ENCODE data around the gene MSI2. TPM values are rescaled to one million over a fixed set of nuclear protein-coding genes. Genes with fewer than 3 reads are reported as not detected.
A peak's percentile ranks its signal among the peaks of the same experiment; 100 is the strongest.
"Not testable (repeated sequence)": the region's sequence is repeated elsewhere in the genome, so short reads cannot be mapped to it uniquely, and the experiment has no call there.

Gene MSI2
- total and polyA plus RNA-seq, 2 experiments from 2014 or later, result 4.3 to 17.9 TPM

DNA sequence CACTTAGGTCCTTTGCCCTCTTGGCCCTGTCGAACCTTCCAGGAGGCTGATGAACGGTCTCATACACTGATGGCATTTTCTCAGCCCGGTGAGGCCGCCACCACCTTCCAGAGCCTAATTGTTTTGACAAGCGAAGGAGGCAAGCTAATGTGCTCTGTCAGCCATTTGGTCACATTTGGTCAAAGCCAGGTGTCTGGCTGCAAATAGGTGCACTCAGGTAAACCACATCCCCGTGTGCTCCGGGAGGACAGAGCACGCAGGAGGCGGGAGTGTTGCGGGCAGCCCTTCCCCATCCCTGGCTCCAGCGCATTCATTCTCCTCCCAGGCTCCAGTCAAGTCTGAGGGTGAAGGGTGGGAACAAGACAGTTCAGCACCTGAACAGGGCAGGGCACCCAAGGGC is 240.1 kb downstream of the MSI2 start:
- in situ Hi-C loops (cut with MboI), result no loop called here
- Histone ChIP-seq H3K9me2 (ENCODE audit: insufficient read depth) (no peaks in the 10 kb centered on the region), H3K4me3 (no peak overlapping the region), H3F3A (ENCODE audit: insufficient read depth) (0 out of 2 replicates have a peak, but pooled peaks cover 4% of the 10 kb centered on the region), H3K79me2 (ENCODE audit: insufficient read depth) (no peaks in the 10 kb centered on the region), H3K4me1 (ENCODE audit: insufficient read depth) (no peaks in the 10 kb centered on the region), H3K36me3 (ENCODE audit: low read depth) (no peaks in the 10 kb centered on the region), H4K20me1 (ENCODE audit: insufficient read depth) (no peaks in the 10 kb centered on the region), H3K27me3 (replicated peaks; ENCODE audit: insufficient read depth) (no peaks in the 10 kb centered on the region), H3K27ac (no peak overlapping the region), H2AFZ (no peak overlapping the region), H3K9ac (no peak overlapping the region), H3K9me3 (ENCODE audit: low read depth) (no peaks in the 10 kb centered on the region), H3K4me2 (ENCODE audit: unreplicated experiment) (no peak overlapping the region)
- TF ChIP-seq EZH2phosphoT487 (IDR thresholded peaks at IDR 0.05; ENCODE audit: insufficient read depth, low read depth), result no peak
- TF ChIP-seq EZH2 (IDR thresholded peaks at IDR 0.05; ENCODE audit: insufficient read depth, poor library complexity, severe bottlenecking), result no peak
- 84 to 85% methylated on average over 11 of the region's 11 CpGs for WGBS, 2 experiments (ENCODE audit: low coverage in 1 of 2, low lambda C conversion rate in 2 of 2, missing lambda C conversion rate in 2 of 2)
- no peak for DNase-seq

DNA sequence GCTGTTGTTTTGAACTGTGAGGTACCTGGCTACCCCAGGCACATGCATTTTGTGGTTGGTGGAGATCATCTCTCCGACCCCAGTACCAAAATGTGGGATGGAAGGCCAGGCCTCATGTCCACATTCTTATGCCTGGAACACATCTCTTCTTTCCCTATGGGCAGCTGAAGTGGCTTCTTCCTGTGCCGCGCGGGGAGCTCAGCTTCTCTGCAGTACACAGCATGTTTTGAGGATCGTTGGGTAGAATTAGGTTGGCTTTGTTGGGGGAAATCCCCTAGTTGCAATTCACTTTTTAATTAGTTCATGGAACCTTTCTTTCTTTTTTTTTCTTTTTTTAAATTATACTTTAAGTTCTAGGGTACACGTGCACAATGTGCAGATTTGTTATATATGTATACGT is 242.1 kb downstream of the MSI2 start:
- Histone ChIP-seq H3F3A (ENCODE audit: insufficient read depth) (0 out of 2 replicates have a peak, but pooled peaks cover 4% of the 10 kb centered on the region), H3K9me2 (ENCODE audit: insufficient read depth) (no peaks in the 10 kb centered on the region), H3K4me1 (ENCODE audit: insufficient read depth) (no peaks in the 10 kb centered on the region), H3K27me3 (replicated peaks; ENCODE audit: insufficient read depth) (no peaks in the 10 kb centered on the region), H4K20me1 (ENCODE audit: insufficient read depth) (no peaks in the 10 kb centered on the region), H2AFZ (no peak overlapping the region), H3K4me3 (no peak overlapping the region), H3K36me3 (ENCODE audit: low read depth) (no peaks in the 10 kb centered on the region), H3K4me2 (ENCODE audit: unreplicated experiment) (no peak overlapping the region), H3K9me3 (ENCODE audit: low read depth) (no peaks in the 10 kb centered on the region), H3K79me2 (ENCODE audit: insufficient read depth) (no peaks in the 10 kb centered on the region), H3K27ac (no peak overlapping the region), H3K9ac (no peak overlapping the region)
- TF ChIP-seq EZH2phosphoT487 (IDR thresholded peaks at IDR 0.05; ENCODE audit: insufficient read depth, low read depth) (no peak), EZH2 (IDR thresholded peaks at IDR 0.05; ENCODE audit: insufficient read depth, poor library complexity, severe bottlenecking) (no peak)
- 92 to 96% methylated on average over 7 of the region's 7 CpGs for WGBS, 2 experiments (ENCODE audit: low coverage in 1 of 2, low lambda C conversion rate in 2 of 2, missing lambda C conversion rate in 2 of 2)
- no peak for DNase-seq
- in situ Hi-C loops (cut with MboI), result no loop called here

DNA sequence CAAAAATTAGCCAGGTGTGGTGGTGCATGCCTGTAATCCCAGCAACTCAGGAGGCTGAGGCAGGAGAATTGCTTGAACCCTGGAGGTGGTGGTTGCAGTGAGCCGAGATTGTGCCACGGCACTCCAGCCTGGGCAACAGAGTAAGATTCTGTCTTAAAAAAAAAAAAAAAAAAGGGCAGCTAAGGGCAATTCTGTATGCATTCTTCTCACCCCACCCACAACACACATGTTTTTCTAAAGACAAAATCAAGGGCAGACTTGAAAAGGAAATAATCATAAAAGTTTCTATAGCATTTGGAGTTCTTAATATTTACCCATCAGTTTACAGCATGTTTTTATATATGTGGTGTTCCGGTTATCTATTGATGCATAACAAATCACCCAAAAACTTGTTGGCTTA is 242.9 kb downstream of the MSI2 start:
- H3K27me3 ChIP-seq (replicated peaks; ENCODE audit: insufficient read depth); H2AFZ ChIP-seq; H3K27ac ChIP-seq; H3K4me2 ChIP-seq (ENCODE audit: unreplicated experiment); in situ Hi-C loops (cut with MboI); H3K9me2 ChIP-seq (ENCODE audit: insufficient read depth); H3F3A ChIP-seq (ENCODE audit: insufficient read depth); H3K4me1 ChIP-seq (ENCODE audit: insufficient read depth); H3K4me3 ChIP-seq; H3K36me3 ChIP-seq (ENCODE audit: low read depth); H4K20me1 ChIP-seq (ENCODE audit: insufficient read depth); H3K79me2 ChIP-seq (ENCODE audit: insufficient read depth); H3K9ac ChIP-seq; DNase-seq; H3K9me3 ChIP-seq (ENCODE audit: low read depth): not testable (repeated sequence)
- WGBS, 2 experiments (ENCODE audit: low coverage in 1 of 2, low lambda C conversion rate in 2 of 2, missing lambda C conversion rate in 2 of 2), result 55 to 57% methylated on average over 3 of the region's 3 CpGs

DNA sequence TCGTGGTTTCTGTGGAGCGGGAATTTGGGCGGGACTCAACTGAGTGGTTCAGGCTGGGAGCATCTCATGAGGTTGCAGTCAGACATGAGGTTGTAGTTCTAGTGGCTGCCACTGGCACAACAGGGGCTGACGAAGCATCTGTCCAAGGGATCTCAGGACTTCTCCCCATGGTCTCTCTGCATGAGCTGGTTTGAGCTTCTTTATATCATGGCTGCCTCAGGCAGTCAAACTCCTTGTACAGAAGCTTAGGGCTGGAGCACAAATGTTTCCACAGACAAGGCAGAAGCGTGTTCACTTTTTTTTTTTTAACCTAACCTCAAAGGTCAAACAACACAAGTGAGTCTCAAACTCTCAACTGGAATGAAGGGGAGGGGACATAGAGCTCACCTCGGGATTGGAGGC is 243.3 kb downstream of the MSI2 start:
- 38 to 43% methylated on average over 6 of the region's 6 CpGs for WGBS, 2 experiments (ENCODE audit: low coverage in 1 of 2, low lambda C conversion rate in 2 of 2, missing lambda C conversion rate in 2 of 2)
- in situ Hi-C loops (cut with MboI), result no loop called here
- Histone ChIP-seq H3F3A (ENCODE audit: insufficient read depth) (0 out of 2 replicates have a peak, but pooled peaks cover 4% of the 10 kb centered on the region), H3K4me1 (ENCODE audit: insufficient read depth) (no peaks in the 10 kb centered on the region), H3K9ac (no peak overlapping the region), H3K36me3 (ENCODE audit: low read depth) (no peaks in the 10 kb centered on the region), H3K4me3 (no peak overlapping the region), H4K20me1 (ENCODE audit: insufficient read depth) (no peaks in the 10 kb centered on the region), H2AFZ (no peak overlapping the region), H3K9me3 (ENCODE audit: low read depth) (no peaks in the 10 kb centered on the region), H3K4me2 (ENCODE audit: unreplicated experiment) (no peak overlapping the region), H3K9me2 (ENCODE audit: insufficient read depth) (no peaks in the 10 kb centered on the region), H3K79me2 (ENCODE audit: insufficient read depth) (no peaks in the 10 kb centered on the region), H3K27me3 (replicated peaks; ENCODE audit: insufficient read depth) (no peaks in the 10 kb centered on the region), H3K27ac (no peak overlapping the region)
- peak; percentile 68 for DNase-seq
- TF ChIP-seq EZH2phosphoT487 (IDR thresholded peaks at IDR 0.05; ENCODE audit: insufficient read depth, low read depth), result no peak
- no peak for TF ChIP-seq EZH2 (IDR thresholded peaks at IDR 0.05; ENCODE audit: insufficient read depth, poor library complexity, severe bottlenecking)

DNA sequence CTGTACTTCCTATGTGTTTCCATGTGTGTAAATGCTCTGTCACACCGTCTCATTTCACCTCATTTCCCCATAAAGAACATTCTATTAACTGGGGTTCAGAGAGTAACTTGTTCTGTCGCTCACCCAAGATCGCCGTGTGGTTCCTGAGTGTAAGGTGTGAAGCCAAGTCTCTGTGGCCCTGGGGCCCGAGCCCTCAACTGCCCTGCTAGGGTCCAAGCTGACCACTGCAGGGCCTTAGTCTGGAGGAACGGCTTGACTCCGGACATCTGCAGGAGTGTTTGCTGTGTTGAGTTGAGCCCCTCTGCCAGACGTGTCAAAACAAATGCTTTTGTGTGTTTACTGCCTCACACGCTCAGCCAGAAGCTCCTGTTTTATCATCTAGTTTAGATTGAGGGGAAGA is 244.7 kb downstream of the MSI2 start:
- Histone ChIP-seq H3K9ac (no peak overlapping the region), H3K27ac (no peak overlapping the region), H3K27me3 (replicated peaks; ENCODE audit: insufficient read depth) (no peaks in the 10 kb centered on the region), H2AFZ (no peak overlapping the region), H3K4me2 (ENCODE audit: unreplicated experiment) (no peak overlapping the region), H3K9me2 (ENCODE audit: insufficient read depth) (no peaks in the 10 kb centered on the region), H4K20me1 (ENCODE audit: insufficient read depth) (no peaks in the 10 kb centered on the region), H3F3A (ENCODE audit: insufficient read depth) (0 out of 2 replicates have a peak, but pooled peaks cover 4% of the 10 kb centered on the region), H3K9me3 (ENCODE audit: low read depth) (no peaks in the 10 kb centered on the region), H3K4me3 (no peak overlapping the region), H3K79me2 (ENCODE audit: insufficient read depth) (no peaks in the 10 kb centered on the region), H3K36me3 (ENCODE audit: low read depth) (no peaks in the 10 kb centered on the region), H3K4me1 (ENCODE audit: insufficient read depth) (no peaks in the 10 kb centered on the region)
- WGBS, 2 experiments (ENCODE audit: low coverage in 1 of 2, low lambda C conversion rate in 2 of 2, missing lambda C conversion rate in 2 of 2), result 83 to 86% methylated on average over 9 of the region's 9 CpGs
- in situ Hi-C loops (cut with MboI), result no loop called here
- no peak for DNase-seq
- TF ChIP-seq EZH2phosphoT487 (IDR thresholded peaks at IDR 0.05; ENCODE audit: insufficient read depth, low read depth) (no peak), EZH2 (IDR thresholded peaks at IDR 0.05; ENCODE audit: insufficient read depth, poor library complexity, severe bottlenecking) (no peak)

All from GM23248 (cell line).